Measurements from ENCODE around the gene NR4A1. TPM values are rescaled to one million over a fixed set of nuclear protein-coding genes. Genes with fewer than 3 reads are reported as not detected.

NR4A1 gene
- total and polyA plus RNA-seq, 10 donors = 11.8 to 113 (median 50.3) TPM

DNA sequence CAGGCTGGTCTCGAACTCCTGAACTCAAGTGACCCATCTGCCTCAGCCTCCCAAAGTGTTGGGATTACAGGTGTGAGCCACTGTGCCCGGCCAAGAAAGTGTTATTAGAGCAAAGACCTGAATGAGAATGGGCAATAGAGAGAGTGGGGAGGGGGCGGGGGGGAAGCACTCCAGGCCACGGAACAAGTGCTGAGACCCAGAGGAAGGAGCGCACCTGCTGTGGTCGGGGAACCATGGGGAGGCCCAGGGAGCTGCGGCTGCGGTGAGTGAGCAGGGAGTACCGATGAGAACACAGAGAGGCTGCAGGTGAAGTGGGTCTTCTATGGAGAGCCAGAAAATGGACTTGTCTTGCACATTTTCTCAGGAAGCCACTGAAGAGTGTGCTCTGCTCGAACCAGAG lies 39.0 kb downstream of the NR4A1 start:
- WGBS, 5 donors = 57 to 65% (median 62%) methylated on average over 10 of the region's 10 CpGs
- no peak for DNase-seq
- Histone ChIP-seq H3K27me3 (replicated peaks in 1 of 7) (peaks cover 0 to 23% (median 0%) of the 10 kb centered on the region in 7 donors), H3K9me3 (no peaks in the 10 kb centered on the region), H3K4me1 (peaks cover 0 to 7% (median 0%) of the 10 kb centered on the region in 6 donors), H3K27ac (no peak overlapping the region), H3K4me3 (no peak overlapping the region), H3K36me3 (no peaks in the 10 kb centered on the region)
- intact Hi-C loops (cut with DNase I; ENCODE audit: low total_unique reads) = no loop called here
- TF ChIP-seq, protein P1, sequence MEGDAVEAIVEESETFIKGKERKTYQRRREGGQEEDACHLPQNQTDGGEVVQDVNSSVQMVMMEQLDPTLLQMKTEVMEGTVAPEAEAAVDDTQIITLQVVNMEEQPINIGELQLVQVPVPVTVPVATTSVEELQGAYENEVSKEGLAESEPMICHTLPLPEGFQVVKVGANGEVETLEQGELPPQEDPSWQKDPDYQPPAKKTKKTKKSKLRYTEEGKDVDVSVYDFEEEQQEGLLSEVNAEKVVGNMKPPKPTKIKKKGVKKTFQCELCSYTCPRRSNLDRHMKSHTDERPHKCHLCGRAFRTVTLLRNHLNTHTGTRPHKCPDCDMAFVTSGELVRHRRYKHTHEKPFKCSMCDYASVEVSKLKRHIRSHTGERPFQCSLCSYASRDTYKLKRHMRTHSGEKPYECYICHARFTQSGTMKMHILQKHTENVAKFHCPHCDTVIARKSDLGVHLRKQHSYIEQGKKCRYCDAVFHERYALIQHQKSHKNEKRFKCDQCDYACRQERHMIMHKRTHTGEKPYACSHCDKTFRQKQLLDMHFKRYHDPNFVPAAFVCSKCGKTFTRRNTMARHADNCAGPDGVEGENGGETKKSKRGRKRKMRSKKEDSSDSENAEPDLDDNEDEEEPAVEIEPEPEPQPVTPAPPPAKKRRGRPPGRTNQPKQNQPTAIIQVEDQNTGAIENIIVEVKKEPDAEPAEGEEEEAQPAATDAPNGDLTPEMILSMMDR (IDR thresholded peaks at IDR 0.05 in 8 of 11, conservative IDR thresholded peaks at IDR 0.05 in 3 of 11) = no peak
- TF ChIP-seq POLR2A (IDR thresholded peaks at IDR 0.05) = no peak
- TF ChIP-seq POLR2AphosphoS5 (IDR thresholded peaks at IDR 0.05) = no peak

DNA sequence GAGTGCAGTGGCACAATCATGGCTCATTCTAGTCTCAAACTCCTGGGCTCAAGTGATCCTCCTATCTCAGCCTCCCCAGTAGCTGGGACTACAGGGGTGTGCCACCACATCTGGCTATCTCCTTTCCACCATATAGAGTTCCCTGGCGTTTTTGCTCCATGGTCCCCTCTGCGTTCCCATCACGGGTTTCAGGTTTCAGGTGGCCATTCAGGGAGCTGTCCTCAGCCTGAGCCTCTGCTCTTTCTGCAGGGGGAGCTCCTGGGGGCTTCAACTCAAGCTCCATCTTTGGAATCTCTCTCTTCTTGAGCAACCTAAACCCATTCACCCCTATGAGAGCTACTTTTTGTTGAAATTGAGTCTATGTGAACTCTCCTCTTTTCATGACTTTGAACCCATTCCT lies 39.8 kb downstream of the NR4A1 start:
- WGBS, 5 donors = 28 to 41% (median 33%) methylated on average over 3 of the region's 3 CpGs
- no peaks in the 10 kb centered on the region for H3K9me3 ChIP-seq
- TF ChIP-seq, protein P1 (IDR thresholded peaks at IDR 0.05 in 8 of 11, conservative IDR thresholded peaks at IDR 0.05 in 3 of 11) = no peak
- TF ChIP-seq POLR2AphosphoS5 (IDR thresholded peaks at IDR 0.05) = no peak
- no peak for TF ChIP-seq POLR2A (IDR thresholded peaks at IDR 0.05)
- H3K4me1 ChIP-seq = peaks cover 0 to 7% (median 0%) of the 10 kb centered on the region in 6 donors
- no peaks in the 10 kb centered on the region for H3K36me3 ChIP-seq
- no peak for DNase-seq
- H3K27me3 ChIP-seq (replicated peaks in 1 of 7) = peaks cover 0 to 23% (median 0%) of the 10 kb centered on the region in 7 donors
- intact Hi-C loops (cut with DNase I; ENCODE audit: low total_unique reads) = no loop called here
- no peak overlapping the region for H3K4me3 ChIP-seq
- no peak overlapping the region for H3K27ac ChIP-seq

DNA sequence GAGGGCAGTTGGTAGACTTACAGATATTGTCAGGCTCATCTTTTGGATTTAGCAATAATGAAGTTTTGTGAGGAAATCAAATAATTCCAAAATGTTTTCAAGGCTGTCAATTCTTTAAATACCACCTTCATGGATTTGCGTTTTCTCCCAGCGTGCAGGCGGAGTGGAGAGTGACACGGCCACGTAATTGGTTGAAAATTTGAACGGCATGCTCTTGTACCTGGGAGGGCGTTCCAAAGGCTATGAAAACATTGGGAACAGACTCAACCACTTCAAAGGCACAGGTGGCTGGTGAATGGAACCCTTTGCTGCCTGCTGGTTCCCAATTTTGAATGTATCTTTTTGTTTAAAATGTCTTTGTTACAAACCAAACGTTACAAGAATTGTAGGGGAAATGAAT lies 40.6 kb downstream of the NR4A1 start:
- Histone ChIP-seq H3K36me3 (no peaks in the 10 kb centered on the region), H3K4me1 (peaks cover 0 to 7% (median 0%) of the 10 kb centered on the region in 6 donors), H3K4me3 (no peak overlapping the region), H3K9me3 (no peaks in the 10 kb centered on the region), H3K27ac (no peak overlapping the region), H3K27me3 (replicated peaks in 1 of 7) (peaks cover 0 to 26% (median 0%) of the 10 kb centered on the region in 7 donors)
- WGBS, 5 donors = 68 to 78% (median 75%) methylated on average over 8 of the region's 8 CpGs
- intact Hi-C loops (cut with DNase I; ENCODE audit: low total_unique reads) = no loop called here
- no peak for DNase-seq
- TF ChIP-seq, protein P1 (IDR thresholded peaks at IDR 0.05 in 8 of 11, conservative IDR thresholded peaks at IDR 0.05 in 3 of 11) = no peak
- TF ChIP-seq POLR2A (IDR thresholded peaks at IDR 0.05) (no peak), POLR2AphosphoS5 (IDR thresholded peaks at IDR 0.05) (no peak)

DNA sequence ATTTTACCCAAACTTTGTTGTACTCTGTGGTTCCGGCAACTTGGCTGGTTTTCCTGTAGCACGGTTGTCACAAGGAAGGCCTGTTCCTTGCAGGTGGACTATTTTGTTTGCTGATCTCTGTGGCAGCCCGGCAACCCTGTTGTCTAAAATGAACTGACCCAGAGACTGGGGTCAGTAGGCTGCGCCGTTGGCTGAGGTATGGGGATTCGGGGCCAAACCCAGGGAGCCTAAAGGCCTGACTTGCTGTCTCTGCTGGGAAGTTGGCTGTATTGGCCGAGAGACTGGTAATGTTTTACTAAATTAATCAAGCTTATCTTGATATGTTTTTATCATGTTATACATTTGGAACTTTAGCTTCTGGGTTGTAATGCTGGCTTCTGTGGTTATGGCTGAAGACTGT lies 42.1 kb downstream of the NR4A1 start:
- peak; percentile 46 for DNase-seq
- TF ChIP-seq, protein P1 (IDR thresholded peaks at IDR 0.05 in 8 of 11, conservative IDR thresholded peaks at IDR 0.05 in 3 of 11) = no peak
- TF ChIP-seq POLR2AphosphoS5 (IDR thresholded peaks at IDR 0.05) (no peak), POLR2A (IDR thresholded peaks at IDR 0.05) (no peak)
- Histone ChIP-seq H3K4me1 (peaks cover 0 to 4% (median 0%) of the 10 kb centered on the region in 6 donors), H3K9me3 (no peaks in the 10 kb centered on the region), H3K27me3 (replicated peaks in 1 of 7) (peaks cover 0 to 32% (median 0%) of the 10 kb centered on the region in 7 donors), H3K27ac (no peak overlapping the region), H3K4me3 (no peak overlapping the region), H3K36me3 (no peaks in the 10 kb centered on the region)
- 84 to 90% (median 86%) methylated on average over 7 of the region's 7 CpGs for WGBS, 5 donors
- intact Hi-C loops (cut with DNase I; ENCODE audit: low total_unique reads) = no loop called here
